GM12891 (cell line): ENCODE data around the gene ABCC1.
A peak's percentile ranks its signal among the peaks of the same experiment; 100 is the strongest.

Source experiments
- DNase-seq: peaks from one replicate; pipeline ENCODE4 v3.0.0; 2011; ENCODE audit warnings: low spot score; ENCODE audit not compliant: insufficient read length
- FAIRE-seq: peaks from 2 replicates; lab custom pipeline; 2011; peaks lifted over from hg19 to GRCh38; lab: Jason Lieb, UNC
- PAX5 ChIP-seq: IDR thresholded peaks from 2 replicates; pipeline ENCODE4 v1.6.1; 2011; ENCODE audit warnings: low read length, moderate library complexity, mild to moderate bottlenecking; ENCODE audit not compliant: insufficient read depth, severe bottlenecking
- POLR2A ChIP-seq: IDR thresholded peaks from 2 replicates; pipeline ENCODE4 v1.6.1; 2011; ENCODE audit warnings: low read depth, low read length, control low read depth
- POLR2AphosphoS5 ChIP-seq: IDR thresholded peaks from 2 replicates; pipeline ENCODE4 v1.6.1; 2011; ENCODE audit warnings: low read depth, low read length, control low read depth
- POU2F2 ChIP-seq: IDR thresholded peaks from 2 replicates; pipeline ENCODE4 v1.6.1; 2011; ENCODE audit warnings: low read depth, mild to moderate bottlenecking, control low read depth, low read length, moderate library complexity
- SPI1 ChIP-seq: IDR thresholded peaks from 2 replicates; pipeline ENCODE4 v1.6.1; 2011; ENCODE audit warnings: low read depth, low read length, control low read depth
- TAF1 ChIP-seq: IDR thresholded peaks from 2 replicates; pipeline ENCODE4 v1.6.1; 2011; ENCODE audit warnings: low read depth, low read length, control low read depth

ABCC1 gene

DNA sequence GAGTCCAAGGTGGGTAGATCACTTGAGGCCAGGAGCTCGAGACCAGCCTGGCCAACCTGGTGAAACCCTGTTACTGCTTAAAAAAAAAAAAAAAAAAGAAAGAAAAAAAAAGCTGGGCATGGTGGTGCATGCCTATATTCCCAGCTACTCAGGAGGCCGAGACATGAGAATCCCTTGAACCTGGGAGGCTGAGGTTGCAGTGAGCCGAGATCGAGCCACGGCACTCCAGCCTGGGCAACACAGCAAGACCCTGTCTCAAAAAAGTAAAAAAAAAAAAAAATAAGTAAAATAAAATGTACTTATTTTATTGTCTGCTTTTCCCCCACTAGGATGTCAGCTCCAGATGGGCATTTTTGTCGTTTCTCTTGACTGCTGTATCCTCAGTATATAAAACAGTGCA, 107.7 kb downstream of the ABCC1 start:
- FAIRE-seq, result no peak
- no peak for DNase-seq
- TF ChIP-seq TAF1 (no peak), POLR2AphosphoS5 (no peak), PAX5 (no peak), POU2F2 (no peak), POLR2A (no peak), SPI1 (no peak)

DNA sequence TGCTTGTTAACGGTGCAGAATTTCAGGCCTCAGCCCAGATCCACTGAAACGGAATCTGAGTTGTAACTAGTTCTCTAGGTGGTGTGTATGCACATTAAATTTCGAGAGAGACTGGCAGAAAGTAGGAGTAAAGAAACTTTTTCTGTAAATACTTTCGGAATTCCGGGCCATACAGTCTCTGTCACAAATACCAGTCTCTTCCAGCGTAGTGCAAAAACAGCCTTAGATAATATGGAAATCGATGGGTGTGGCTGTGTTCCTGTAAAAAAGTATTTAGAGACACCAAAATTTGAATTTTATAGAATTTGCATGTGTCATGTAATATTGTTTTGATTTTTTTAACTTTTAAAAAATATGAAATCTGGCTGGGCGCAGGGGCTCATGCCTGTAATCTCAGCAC, 109.7 kb downstream of the ABCC1 start:
- FAIRE-seq, result no peak
- TF ChIP-seq POU2F2 (no peak), POLR2A (no peak), SPI1 (no peak), POLR2AphosphoS5 (no peak), TAF1 (no peak), PAX5 (no peak)
- no peak for DNase-seq

GRCh38 chr16:16059895-16060590, 110.6 kb downstream of the ABCC1 start:
- no peak for FAIRE-seq
- no peak for DNase-seq
- TF ChIP-seq POLR2AphosphoS5 (no peak), POU2F2 (no peak), SPI1 (no peak), PAX5 (no peak), POLR2A (no peak), TAF1 (no peak)

DNA sequence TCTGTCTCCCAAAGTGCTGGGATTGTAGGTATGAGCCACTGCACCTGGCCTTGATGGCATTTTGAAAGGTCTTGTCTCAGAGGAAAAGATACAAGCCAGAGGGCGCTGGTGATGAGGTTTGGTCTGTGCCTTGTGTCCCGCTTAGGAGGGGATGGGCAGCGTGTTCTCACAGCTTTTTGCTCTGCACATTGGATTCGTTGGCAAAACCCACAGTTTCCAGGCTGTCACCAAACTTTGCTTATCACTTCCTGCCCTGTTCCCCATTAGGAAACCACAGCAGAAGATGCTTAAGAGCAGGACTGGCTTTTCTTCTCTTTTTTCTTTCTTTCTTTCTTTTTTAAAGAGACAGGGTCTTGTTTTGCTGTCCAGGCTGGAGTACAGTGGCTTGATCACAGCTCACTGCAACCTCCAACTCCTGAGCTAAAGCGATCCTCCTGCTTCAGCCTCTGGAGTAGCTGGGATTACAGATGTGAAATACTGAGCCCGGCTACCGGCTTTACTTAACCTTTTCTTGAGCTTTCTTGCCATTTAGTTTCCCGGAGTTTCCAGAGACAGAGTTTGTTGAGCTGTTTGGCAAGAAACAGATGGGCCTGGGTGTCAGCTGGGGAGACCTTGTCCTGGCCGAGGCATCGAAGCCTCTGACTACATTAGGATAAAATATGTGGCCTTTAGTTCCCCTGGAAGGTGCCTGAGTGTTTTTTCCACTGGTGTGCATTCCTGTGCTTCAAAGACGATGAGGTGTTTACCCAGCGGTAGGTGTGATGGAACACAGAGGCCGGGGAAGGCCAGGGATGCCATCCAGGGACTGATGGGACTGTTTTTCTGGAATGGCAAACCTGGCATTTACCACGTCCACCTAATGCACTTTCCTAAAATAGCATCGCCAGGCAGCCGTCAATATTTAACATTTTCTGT, 112.9 kb downstream of the ABCC1 start:
- DNase-seq (no peak), FAIRE-seq (peak; percentile 78)
- TF ChIP-seq SPI1 (no peak), TAF1 (no peak), POLR2AphosphoS5 (no peak), POLR2A (no peak), PAX5 (no peak), POU2F2 (no peak)

DNA sequence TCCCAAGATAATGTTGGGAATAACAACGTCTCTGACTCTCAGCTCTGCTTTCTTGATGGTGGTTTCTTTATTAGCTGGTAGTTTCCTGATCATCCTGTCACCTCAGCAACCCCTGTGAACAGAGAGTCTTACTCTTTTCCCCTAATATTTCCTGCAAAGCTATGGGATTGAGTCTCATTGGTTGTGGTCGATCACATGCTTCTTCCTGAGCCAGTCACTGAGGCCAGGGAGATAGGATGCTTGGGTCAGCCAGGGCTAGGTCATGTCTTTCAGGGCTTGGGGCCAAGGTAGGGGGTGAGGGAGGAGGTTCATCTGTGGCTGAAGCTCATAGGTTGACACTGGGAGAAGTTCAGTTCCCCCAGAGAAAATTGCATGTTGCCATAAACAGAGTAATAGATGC, 114.3 kb downstream of the ABCC1 start:
- no peak for TF ChIP-seq SPI1
- no peak for TF ChIP-seq PAX5
- no peak for TF ChIP-seq POU2F2
- TF ChIP-seq POLR2A, result no peak
- no peak for TF ChIP-seq POLR2AphosphoS5
- TF ChIP-seq TAF1, result no peak
- FAIRE-seq (no peak), DNase-seq (no peak)

GRCh38 chr16:16064874-16065384, 115.5 kb downstream of the ABCC1 start:
- TF ChIP-seq PAX5 (no peak), TAF1 (no peak), POLR2AphosphoS5 (no peak), SPI1 (no peak)
- no peak for FAIRE-seq
- DNase-seq, result no peak

DNA sequence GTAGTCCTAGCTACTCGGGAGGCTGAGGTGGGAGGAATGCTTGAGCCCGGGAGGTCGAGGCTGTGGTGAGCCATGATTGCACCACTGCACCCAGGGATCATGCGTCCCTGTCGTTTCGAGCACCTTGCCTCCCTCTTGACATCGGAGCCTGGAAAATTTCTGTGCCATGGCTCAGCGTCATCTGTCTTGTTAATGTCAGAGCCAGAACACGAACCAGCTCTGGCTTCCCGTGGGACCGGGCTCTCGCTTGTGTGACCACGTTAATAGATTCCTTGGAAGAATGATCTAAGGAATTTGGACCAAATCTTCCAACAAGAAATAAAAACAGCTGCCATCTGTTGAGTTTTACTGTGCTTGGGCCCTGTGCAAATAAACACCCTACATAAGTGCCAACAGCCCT, 117.7 kb downstream of the ABCC1 start:
- no peak for TF ChIP-seq POLR2A
- TF ChIP-seq PAX5, result no peak
- no peak for TF ChIP-seq POLR2AphosphoS5
- TF ChIP-seq TAF1, result no peak
- no peak for TF ChIP-seq POU2F2
- no peak for TF ChIP-seq SPI1
- DNase-seq, result no peak
- FAIRE-seq, result no peak

- FAIRE-seq, result no peak
- no peak for DNase-seq
Observed at GRCh38 chr16:16071631-16072244, 122.3 kb downstream of the ABCC1 start.

GRCh38 chr16:16073001-16073545, 123.7 kb downstream of the ABCC1 start:
- TF ChIP-seq SPI1 (no peak), POLR2AphosphoS5 (no peak), PAX5 (no peak), POLR2A (no peak)
- FAIRE-seq, result no peak
- DNase-seq, result no peak

More at GRCh38 chr16:16071631-16072244, 122.3 kb downstream of the ABCC1 start:
- TF ChIP-seq POLR2AphosphoS5, result no peak
- TF ChIP-seq POLR2A, result no peak
- TF ChIP-seq POU2F2, result no peak
- no peak for TF ChIP-seq PAX5
- TF ChIP-seq SPI1, result no peak
- no peak for TF ChIP-seq TAF1
